Keratinocyte (primary cell): Measurements from ENCODE around the gene LRRC70. TPM values are rescaled to one million over a fixed set of nuclear protein-coding genes. Genes with fewer than 3 reads are reported as not detected.

Experiments used
- DNase-seq: peaks from one replicate; pipeline ENCODE4 v3.0.0-alpha.2; 2011; ENCODE audit warnings: low read depth, missing footprints, low spot score
- FAIRE-seq: peaks from 2 replicates; lab custom pipeline; 2011; peaks lifted over from hg19 to GRCh38; lab: Jason Lieb, UNC
- H2AFZ ChIP-seq: 2 replicates; pipeline ENCODE4 v1.6.0; 2012; ENCODE audit warnings: low read length, control low read depth, inconsistent platforms; ENCODE audit not compliant: control insufficient read depth
- H3K27ac ChIP-seq: 2 replicates; pipeline ENCODE4 v1.5.1; 2011; ENCODE audit warnings: low read length; ENCODE audit not compliant: control insufficient read depth, insufficient read depth
- H3K27me3 ChIP-seq: 3 replicates; pipeline ENCODE4 v1.6.0; 2011; ENCODE audit warnings: low read length; ENCODE audit not compliant: control insufficient read depth, insufficient read depth; ENCODE audit errors: extremely low read depth
- H3K36me3 ChIP-seq, 2 experiments: 2 replicates in 1 of 2; 3 replicates in 1 of 2; pipeline ENCODE4 v1.5.1; 2011; ENCODE audit warnings: low read length in 2 of 2, mild to moderate bottlenecking in 1 of 2; ENCODE audit not compliant: control insufficient read depth in 2 of 2, insufficient read depth in 2 of 2; ENCODE audit errors: extremely low read depth in 1 of 2
- H3K4me1 ChIP-seq: 3 replicates; pipeline ENCODE4 v1.5.1; 2011; ENCODE audit warnings: low read length; ENCODE audit not compliant: control insufficient read depth, insufficient read depth; ENCODE audit errors: extremely low read depth
- H3K4me2 ChIP-seq: 3 replicates; pipeline ENCODE4 v1.6.0; 2011; ENCODE audit warnings: low read depth, low read length; ENCODE audit not compliant: control insufficient read depth, insufficient read depth; ENCODE audit errors: extremely low read depth
- H3K4me3 ChIP-seq, 3 experiments: fragments of 200-600 bp in 1 of 3; sonication (generic) in 1 of 3; 2 replicates in 2 of 3; 3 replicates in 1 of 3; pipeline ENCODE4 v1.5.1; 2011 to 2016; ENCODE audit warnings: low read length in 3 of 3, mild to moderate bottlenecking in 3 of 3, control low read depth in 2 of 3, inconsistent platforms in 1 of 3, low read depth in 1 of 3, mixed read lengths in 1 of 3, mixed run types in 1 of 3, moderate library complexity in 1 of 3; ENCODE audit not compliant: control insufficient read depth in 2 of 3, insufficient read depth in 2 of 3; ENCODE audit errors: extremely low read depth in 1 of 3
- H3K79me2 ChIP-seq: 2 replicates; pipeline ENCODE4 v1.6.0; 2012; ENCODE audit warnings: low read length; ENCODE audit not compliant: control insufficient read depth, insufficient read depth
- H3K9ac ChIP-seq: 3 replicates; pipeline ENCODE4 v1.6.0; 2011; ENCODE audit warnings: low read length; ENCODE audit not compliant: control insufficient read depth, insufficient read depth; ENCODE audit errors: extremely low read depth
- H3K9me1 ChIP-seq: 3 replicates; pipeline ENCODE4 v1.6.0; 2011; ENCODE audit warnings: low read length; ENCODE audit not compliant: control insufficient read depth, insufficient read depth; ENCODE audit errors: extremely low read depth
- H3K9me3 ChIP-seq: 2 replicates; pipeline ENCODE4 v1.5.1; 2012; ENCODE audit warnings: low read depth, low read length; ENCODE audit not compliant: control insufficient read depth
- H4K20me1 ChIP-seq: 3 replicates; pipeline ENCODE4 v1.6.0; 2011; ENCODE audit warnings: low read length; ENCODE audit not compliant: control insufficient read depth, insufficient read depth; ENCODE audit errors: extremely low read depth
- EZH2 ChIP-seq: IDR thresholded peaks from one replicate; pipeline ENCODE4 v1.6.1; 2012; ENCODE audit warnings: inconsistent platforms, mild to moderate bottlenecking, low read length, moderate library complexity
- dilution Hi-C: fragments of 300-500 bp; cut with MboI; formaldehyde crosslinking; loops from one replicate; pipeline ENCODE4 v1.7.0; 2020; ENCODE audit warnings: low sequenced_read_pairs; ENCODE audit not compliant: extremely low pct_ligation_motif_present
- polyA plus RNA-seq, 5 experiments: library from polyadenylated mRNA; depleted of rRNA in 3 of 5; stranded (reverse) in 3 of 5; stranded (forward) in 1 of 5; unstranded in 1 of 5; fragments of >200 nt; gene quantifications; 1 replicate in 1 of 5; 2 replicates in 3 of 5; 3 replicates in 1 of 5; pipeline versions ENCODE4 v1.2.1 to v1.2.3, GENCODE V29; 2011 to 2012; ENCODE audit warnings: missing spikeins in 2 of 5, low read depth in 1 of 5, low replicate concordance in 1 of 5
- TF ChIP-seq, protein P1 (sequence below), 3 experiments: IDR thresholded peaks in 1 of 3; conservative IDR thresholded peaks in 1 of 3; optimal IDR thresholded peaks in 1 of 3; 2 replicates in 2 of 3; 3 replicates in 1 of 3; pipeline versions ENCODE3 to v1.5.1; 2011; ENCODE audit warnings: low read length in 3 of 3, mild to moderate bottlenecking in 3 of 3, moderate library complexity in 2 of 3, control low read depth in 1 of 3, inconsistent platforms in 1 of 3; ENCODE audit not compliant: insufficient read depth in 2 of 3; ENCODE audit errors: extremely low read depth in 1 of 3

The LRRC70 gene
- polyA plus RNA-seq, 1 donor (not counting 4 experiments of a cell fraction or from before 2014, with no cell fraction given): 0.34 TPM

DNA sequence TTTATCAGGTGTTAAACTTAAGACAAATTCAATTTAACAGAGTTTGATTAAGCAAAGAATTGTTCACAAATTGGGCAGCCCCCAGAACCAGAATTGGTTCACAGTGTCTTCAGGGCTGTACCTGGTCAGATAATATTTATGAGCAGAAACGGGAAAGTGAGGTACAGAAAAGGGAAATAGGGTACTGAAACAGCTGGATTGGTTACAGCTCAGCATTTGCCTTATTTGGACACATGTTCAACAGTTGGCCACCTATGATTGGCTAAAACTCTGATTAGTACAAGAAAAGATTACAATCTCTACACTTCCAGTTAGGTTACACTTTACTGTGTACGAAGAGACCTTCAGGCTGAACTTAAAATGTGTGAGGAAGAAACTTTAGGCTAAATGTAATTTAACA is 18.7 kb downstream of the LRRC70 start:
- Histone ChIP-seq H3K4me2 (no peak overlapping the region), H3K9ac (no peak overlapping the region), H3K4me1 (no peaks in the 10 kb centered on the region), H3K9me1 (no peaks in the 10 kb centered on the region), H4K20me1 (no peaks in the 10 kb centered on the region), H3K79me2 (no peaks in the 10 kb centered on the region), H3K4me3 (no peak overlapping the region), H2AFZ (no peak overlapping the region), H3K27me3 (no peaks in the 10 kb centered on the region), H3K9me3 (no peaks in the 10 kb centered on the region), H3K36me3 (no peaks in the 10 kb centered on the region), H3K27ac (no peak overlapping the region)
- dilution Hi-C loops: no loop called here
- DNase-seq (no peak), FAIRE-seq (no peak)
- TF ChIP-seq EZH2: no peak
- TF ChIP-seq, protein P1, sequence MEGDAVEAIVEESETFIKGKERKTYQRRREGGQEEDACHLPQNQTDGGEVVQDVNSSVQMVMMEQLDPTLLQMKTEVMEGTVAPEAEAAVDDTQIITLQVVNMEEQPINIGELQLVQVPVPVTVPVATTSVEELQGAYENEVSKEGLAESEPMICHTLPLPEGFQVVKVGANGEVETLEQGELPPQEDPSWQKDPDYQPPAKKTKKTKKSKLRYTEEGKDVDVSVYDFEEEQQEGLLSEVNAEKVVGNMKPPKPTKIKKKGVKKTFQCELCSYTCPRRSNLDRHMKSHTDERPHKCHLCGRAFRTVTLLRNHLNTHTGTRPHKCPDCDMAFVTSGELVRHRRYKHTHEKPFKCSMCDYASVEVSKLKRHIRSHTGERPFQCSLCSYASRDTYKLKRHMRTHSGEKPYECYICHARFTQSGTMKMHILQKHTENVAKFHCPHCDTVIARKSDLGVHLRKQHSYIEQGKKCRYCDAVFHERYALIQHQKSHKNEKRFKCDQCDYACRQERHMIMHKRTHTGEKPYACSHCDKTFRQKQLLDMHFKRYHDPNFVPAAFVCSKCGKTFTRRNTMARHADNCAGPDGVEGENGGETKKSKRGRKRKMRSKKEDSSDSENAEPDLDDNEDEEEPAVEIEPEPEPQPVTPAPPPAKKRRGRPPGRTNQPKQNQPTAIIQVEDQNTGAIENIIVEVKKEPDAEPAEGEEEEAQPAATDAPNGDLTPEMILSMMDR (optimal IDR thresholded peaks at IDR 0.05 in 1 of 3, IDR thresholded peaks at IDR 0.05 in 1 of 3, conservative IDR thresholded peaks at IDR 0.05 in 1 of 3; ENCODE audit: extremely low read depth in 1 of 3, insufficient read depth in 2 of 3, low read length in 3 of 3): no peak

- H3K27me3 ChIP-seq: no peaks in the 10 kb centered on the region
- no peaks in the 10 kb centered on the region for H3K4me1 ChIP-seq
- no peak overlapping the region for H3K9ac ChIP-seq
- H3K4me2 ChIP-seq: no peak overlapping the region
- no peak overlapping the region for H3K27ac ChIP-seq
- dilution Hi-C loops: no loop called here
- H4K20me1 ChIP-seq: no peaks in the 10 kb centered on the region
- no peak overlapping the region for H2AFZ ChIP-seq
- DNase-seq: no peak
- H3K4me3 ChIP-seq: no peak overlapping the region
- H3K9me3 ChIP-seq: no peaks in the 10 kb centered on the region
- H3K36me3 ChIP-seq: peaks cover 0 to 2% of the 10 kb centered on the region in 2 experiments
- no peak for TF ChIP-seq EZH2
- TF ChIP-seq, protein P1 (optimal IDR thresholded peaks at IDR 0.05 in 1 of 3, IDR thresholded peaks at IDR 0.05 in 1 of 3, conservative IDR thresholded peaks at IDR 0.05 in 1 of 3; ENCODE audit: extremely low read depth in 1 of 3, insufficient read depth in 2 of 3, low read length in 3 of 3): no peak
- FAIRE-seq: no peak
- no peaks in the 10 kb centered on the region for H3K9me1 ChIP-seq
- no peaks in the 10 kb centered on the region for H3K79me2 ChIP-seq
Observed at GRCh38 chr5:62600560-62601252, 22.1 kb downstream of the LRRC70 start.
